NCI-H345 treated with DMSO at 0.1 percent for 48 hours (cell line): ENCODE data around the gene HDAC5.
"Not testable (repeated sequence)": the region's sequence is repeated elsewhere in the genome, so short reads cannot be mapped to it uniquely, and the experiment has no call there.

ENCODE experiments used
- DNase-seq: peaks from one replicate; lab custom pipeline; 2025; ENCODE audit not compliant: unreplicated experiment; lab: John Stamatoyannopoulos, UW

HDAC5 gene

DNA sequence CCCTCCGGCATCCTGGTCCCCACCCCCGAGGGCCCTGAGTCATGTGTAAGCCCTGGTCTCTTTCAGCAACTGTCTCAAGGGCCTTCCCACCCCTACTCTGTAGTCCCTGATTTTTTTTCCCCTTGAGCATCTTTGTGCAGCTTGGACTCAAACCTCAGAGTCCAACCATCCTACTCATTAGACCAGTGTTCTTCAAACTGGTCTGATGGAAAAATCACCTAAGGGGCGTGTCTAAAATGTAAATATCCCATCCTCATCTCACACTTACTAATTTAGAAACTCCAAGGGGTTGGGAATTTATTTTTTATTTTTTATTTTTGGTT lies 52.3 kb downstream of the HDAC5 start:
- no peak for DNase-seq

- peak; percentile 77 for DNase-seq
Measured at GRCh38 chr17:44070455-44071197, 52.8 kb downstream of the HDAC5 start, which contains the start of gene G6PC3. G6PC3 (plus strand) TSS chr17:44070735; CDS start chr17:44070966, 231 bp downstream.

DNA sequence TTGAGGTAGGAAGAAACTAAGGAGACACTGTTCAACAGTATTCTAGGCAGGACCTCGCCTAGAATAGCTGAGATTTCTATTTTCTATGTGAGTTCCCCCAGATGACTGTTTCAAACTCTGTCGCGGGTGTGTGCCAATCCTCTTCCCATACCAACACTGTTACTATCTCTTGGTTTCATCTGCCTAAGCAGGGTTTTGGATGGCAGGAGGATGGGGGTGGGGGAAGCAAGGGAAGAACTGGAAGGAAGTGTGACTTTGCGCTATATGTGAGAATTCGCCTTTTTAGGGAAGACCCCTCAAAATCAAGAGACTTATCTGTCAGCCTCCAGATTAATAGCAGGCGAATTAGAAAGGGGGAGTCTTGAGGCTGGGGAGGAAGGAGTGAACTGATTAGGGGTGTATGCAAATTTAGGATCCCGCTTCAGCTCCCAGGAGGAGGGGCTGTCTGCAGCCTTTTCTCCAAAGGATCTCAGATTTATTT lies 53.4 kb downstream of the HDAC5 start:
- DNase-seq: no peak

GRCh38 chr17:44067545-44067940 lies 55.9 kb downstream of the HDAC5 start:
- DNase-seq: no peak

GRCh38 chr17:44066204-44066930 lies 57.1 kb downstream of the HDAC5 start, which contains the start of gene LSM12:
LSM12 (minus strand) TSS chr17:44066671; CDS start chr17:44066587, 84 bp downstream.
- DNase-seq: peak; percentile 84

GRCh38 chr17:44065668-44066203 lies 57.7 kb downstream of the HDAC5 start:
- DNase-seq: no peak

GRCh38 chr17:44063704-44064639 lies 59.5 kb downstream of the HDAC5 start:
- no peak for DNase-seq

GRCh38 chr17:44062871-44063270 lies 60.6 kb downstream of the HDAC5 start:
- no peak for DNase-seq

- no peak for DNase-seq
Measured at GRCh38 chr17:44061446-44061845, 62.0 kb downstream of the HDAC5 start.

- no peak for DNase-seq
Measured at GRCh38 chr17:44059101-44059892, 64.1 kb downstream of the HDAC5 start.

- DNase-seq: no peak
Measured at GRCh38 chr17:44053125-44053872, 70.1 kb downstream of the HDAC5 start.

DNA sequence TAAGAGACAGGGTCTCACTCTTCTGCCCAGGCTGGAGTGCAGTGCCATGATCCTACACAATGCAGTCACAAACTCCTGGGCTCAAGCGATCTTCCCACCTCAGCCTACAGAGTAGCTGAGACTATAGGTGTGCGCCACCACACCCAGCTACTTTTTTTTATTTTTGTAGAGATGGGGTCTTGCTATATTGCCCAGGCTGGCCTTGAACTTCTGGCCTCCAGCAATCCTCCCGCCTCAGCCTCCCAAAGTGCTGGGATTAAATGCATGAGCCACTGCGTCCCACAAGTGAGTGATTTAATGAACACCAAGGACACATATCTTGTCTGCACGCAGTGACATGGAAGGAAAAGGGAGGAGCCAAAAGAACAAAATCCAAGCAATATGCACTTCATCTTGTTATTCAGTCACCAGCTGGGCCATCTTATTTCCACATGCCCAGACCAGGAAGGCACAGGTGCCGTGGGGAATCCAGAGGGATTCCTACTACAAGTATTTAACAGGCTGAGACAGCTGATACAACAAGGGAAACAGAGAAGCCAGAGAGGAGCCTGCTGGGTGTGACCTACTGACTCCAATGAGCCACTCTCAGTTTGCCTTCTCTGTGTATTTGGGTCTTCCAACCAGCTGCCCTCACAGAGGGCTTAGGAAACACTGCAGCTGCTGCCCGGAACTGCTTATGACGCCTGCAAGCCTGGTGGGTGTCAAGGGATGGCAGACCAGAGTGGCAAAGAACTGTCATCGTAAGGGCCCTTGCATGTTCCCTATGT lies 74.0 kb downstream of the HDAC5 start:
- no peak for DNase-seq

GRCh38 chr17:44046893-44047292 lies 76.5 kb downstream of the HDAC5 start:
- DNase-seq: not testable (repeated sequence)

GRCh38 chr17:44045486-44045885 lies 78.0 kb downstream of the HDAC5 start:
- DNase-seq: no peak

- DNase-seq: no peak
Measured at GRCh38 chr17:44044071-44044470, 79.4 kb downstream of the HDAC5 start.

DNA sequence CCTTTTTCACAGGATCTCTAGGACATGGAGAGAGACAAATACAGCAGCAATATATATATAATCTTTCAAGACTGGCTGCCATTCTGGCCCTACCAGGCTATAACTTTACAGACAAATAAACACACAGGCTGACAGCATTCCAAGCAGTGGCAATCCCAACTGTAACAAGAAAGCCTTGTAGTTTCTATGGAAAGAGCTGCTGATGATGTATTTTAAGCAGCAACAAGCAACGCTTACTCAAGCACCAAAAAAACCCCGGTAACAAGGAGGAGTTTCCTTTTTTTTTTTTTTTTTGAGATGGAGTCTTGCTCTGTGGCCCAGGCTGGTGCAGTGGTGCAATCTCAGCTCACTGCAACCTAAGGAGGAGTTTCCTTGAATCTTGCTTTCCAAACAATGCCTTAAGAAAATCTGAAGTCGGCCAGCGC lies 80.2 kb downstream of the HDAC5 start:
- no peak for DNase-seq

DNA sequence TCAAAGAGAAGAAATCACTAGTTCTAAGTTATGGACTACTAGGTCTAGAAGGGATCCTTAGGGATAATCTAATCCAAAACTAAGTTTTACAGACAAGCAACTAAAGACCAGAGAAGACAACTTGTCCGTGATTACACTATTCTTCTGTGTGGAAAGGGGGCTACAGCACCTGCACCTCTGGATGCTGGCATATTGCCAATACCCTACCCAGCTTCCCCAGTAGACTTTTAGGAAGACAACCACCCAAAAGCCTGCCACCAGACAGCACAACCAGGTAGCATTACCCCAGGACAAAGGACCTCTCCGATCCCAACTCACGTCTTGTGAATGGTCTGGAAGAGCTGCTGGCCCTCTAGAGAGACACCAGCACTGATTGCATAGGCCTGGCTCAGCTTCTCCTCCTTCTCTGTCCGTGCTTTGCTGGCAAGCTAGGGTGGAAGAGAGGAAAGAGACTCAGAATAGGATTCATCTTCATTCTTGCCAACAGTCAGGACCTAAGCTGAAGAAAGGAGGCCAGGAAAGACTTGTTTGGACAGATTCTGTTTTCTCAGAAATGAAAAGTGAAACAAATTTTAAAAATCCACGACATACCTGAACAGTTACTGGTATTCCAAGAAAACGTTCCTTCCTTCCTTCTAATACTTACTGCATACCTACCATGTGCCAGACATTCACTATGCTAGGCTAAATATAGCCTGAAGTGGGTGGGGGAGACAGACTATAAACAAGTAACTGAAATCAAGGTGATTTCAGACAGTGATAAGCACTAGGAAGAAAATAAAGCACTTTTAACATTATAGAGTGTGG lies 83.4 kb downstream of the HDAC5 start:
- no peak for DNase-seq

- no peak for DNase-seq
Measured at GRCh38 chr17:44038604-44039011, 84.8 kb downstream of the HDAC5 start.
